Measurements from ENCODE around the gene LRIG2.

The LRIG2 gene

DNA sequence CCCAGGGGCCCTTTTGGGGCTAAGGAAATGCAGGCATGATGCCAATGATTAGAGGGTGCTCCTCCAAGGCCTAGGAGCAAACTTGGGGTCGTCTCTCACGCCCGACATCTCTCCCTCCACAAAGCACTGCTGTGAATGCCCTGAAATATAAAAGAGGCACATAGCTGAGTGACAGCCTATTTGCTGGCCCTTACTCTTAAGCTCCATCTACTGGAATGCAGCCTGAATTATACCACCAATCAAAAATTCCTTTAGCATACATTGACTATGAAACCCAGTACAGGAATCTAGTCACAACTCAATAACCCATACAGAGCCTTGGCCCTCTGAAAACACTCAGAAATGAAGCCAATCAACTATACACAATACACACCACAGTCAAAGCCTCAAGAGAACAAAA is 105.5 kb downstream of the LRIG2 start:
- DNase-seq = no peak
